HCT116 (cell line): ENCODE measurements around the gene SPTBN4.

Experiments used
- EZH2phosphoT487 ChIP-seq: fragments of 200-600 bp; IDR thresholded peaks from 2 replicates; pipeline ENCODE4 v1.6.1; 2018; ENCODE audit warnings: antibody characterized with exemption, borderline replicate concordance
- POLR2A ChIP-seq: IDR thresholded peaks from 2 replicates; pipeline ENCODE4 v1.7.0; 2011; ENCODE audit warnings: borderline replicate concordance; ENCODE audit not compliant: insufficient read depth, insufficient read length; ENCODE audit errors: extremely low read depth
- TF ChIP-seq, protein P1 (sequence below), 3 experiments: fragments of 200-600 bp in 1 of 3; sonication (generic) in 1 of 3; IDR thresholded peaks in 2 of 3; conservative IDR thresholded peaks in 1 of 3; 2 replicates each; pipeline ENCODE4 v1.5.1; 2012 to 2017; ENCODE audit warnings: low read depth in 2 of 3, low read length in 2 of 3, antibody characterized with exemption in 1 of 3, borderline replicate concordance in 1 of 3, control low read depth in 1 of 3, mild to moderate bottlenecking in 1 of 3, mixed read lengths in 1 of 3, mixed run types in 1 of 3, moderate library complexity in 1 of 3; ENCODE audit not compliant: insufficient read depth in 1 of 3
- TF ChIP-seq, protein P2 (sequence below): IDR thresholded peaks from 2 replicates; pipeline ENCODE4 v1.6.1; 2012; ENCODE audit warnings: low read depth

DNA sequence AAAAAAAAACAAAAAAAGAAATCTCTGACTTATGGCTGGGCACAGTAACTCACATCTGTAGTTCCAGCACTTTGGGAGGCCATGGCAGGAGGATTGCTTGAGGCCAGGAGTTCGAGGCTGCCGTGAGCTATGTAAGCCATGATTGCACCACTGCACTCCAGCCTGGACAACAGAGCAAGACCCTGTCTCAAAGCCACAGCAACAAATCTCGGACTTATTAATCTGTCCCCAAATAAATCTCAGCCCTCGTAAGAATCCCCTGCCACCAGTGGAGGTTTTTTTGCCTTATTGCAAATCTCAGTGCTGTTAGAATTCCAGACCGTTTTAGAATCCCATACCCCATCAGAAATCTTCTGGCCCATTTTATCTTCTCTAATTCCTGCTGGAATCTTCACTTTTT lies 114.7 kb downstream of the SPTBN4 start:
- TF ChIP-seq, protein P1, sequence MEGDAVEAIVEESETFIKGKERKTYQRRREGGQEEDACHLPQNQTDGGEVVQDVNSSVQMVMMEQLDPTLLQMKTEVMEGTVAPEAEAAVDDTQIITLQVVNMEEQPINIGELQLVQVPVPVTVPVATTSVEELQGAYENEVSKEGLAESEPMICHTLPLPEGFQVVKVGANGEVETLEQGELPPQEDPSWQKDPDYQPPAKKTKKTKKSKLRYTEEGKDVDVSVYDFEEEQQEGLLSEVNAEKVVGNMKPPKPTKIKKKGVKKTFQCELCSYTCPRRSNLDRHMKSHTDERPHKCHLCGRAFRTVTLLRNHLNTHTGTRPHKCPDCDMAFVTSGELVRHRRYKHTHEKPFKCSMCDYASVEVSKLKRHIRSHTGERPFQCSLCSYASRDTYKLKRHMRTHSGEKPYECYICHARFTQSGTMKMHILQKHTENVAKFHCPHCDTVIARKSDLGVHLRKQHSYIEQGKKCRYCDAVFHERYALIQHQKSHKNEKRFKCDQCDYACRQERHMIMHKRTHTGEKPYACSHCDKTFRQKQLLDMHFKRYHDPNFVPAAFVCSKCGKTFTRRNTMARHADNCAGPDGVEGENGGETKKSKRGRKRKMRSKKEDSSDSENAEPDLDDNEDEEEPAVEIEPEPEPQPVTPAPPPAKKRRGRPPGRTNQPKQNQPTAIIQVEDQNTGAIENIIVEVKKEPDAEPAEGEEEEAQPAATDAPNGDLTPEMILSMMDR (IDR thresholded peaks at IDR 0.05 in 2 of 3, conservative IDR thresholded peaks at IDR 0.05 in 1 of 3; ENCODE audit: borderline replicate concordance in 1 of 3, insufficient read depth in 1 of 3, low read depth in 2 of 3, low read length in 2 of 3), result no peak
- TF ChIP-seq, protein P2, sequence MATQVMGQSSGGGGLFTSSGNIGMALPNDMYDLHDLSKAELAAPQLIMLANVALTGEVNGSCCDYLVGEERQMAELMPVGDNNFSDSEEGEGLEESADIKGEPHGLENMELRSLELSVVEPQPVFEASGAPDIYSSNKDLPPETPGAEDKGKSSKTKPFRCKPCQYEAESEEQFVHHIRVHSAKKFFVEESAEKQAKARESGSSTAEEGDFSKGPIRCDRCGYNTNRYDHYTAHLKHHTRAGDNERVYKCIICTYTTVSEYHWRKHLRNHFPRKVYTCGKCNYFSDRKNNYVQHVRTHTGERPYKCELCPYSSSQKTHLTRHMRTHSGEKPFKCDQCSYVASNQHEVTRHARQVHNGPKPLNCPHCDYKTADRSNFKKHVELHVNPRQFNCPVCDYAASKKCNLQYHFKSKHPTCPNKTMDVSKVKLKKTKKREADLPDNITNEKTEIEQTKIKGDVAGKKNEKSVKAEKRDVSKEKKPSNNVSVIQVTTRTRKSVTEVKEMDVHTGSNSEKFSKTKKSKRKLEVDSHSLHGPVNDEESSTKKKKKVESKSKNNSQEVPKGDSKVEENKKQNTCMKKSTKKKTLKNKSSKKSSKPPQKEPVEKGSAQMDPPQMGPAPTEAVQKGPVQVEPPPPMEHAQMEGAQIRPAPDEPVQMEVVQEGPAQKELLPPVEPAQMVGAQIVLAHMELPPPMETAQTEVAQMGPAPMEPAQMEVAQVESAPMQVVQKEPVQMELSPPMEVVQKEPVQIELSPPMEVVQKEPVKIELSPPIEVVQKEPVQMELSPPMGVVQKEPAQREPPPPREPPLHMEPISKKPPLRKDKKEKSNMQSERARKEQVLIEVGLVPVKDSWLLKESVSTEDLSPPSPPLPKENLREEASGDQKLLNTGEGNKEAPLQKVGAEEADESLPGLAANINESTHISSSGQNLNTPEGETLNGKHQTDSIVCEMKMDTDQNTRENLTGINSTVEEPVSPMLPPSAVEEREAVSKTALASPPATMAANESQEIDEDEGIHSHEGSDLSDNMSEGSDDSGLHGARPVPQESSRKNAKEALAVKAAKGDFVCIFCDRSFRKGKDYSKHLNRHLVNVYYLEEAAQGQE, result no peak
- TF ChIP-seq EZH2phosphoT487, result no peak
- no peak for TF ChIP-seq POLR2A
